Measurements from ENCODE around the gene DFFB. TPM values are rescaled to one million over a fixed set of nuclear protein-coding genes. Genes with fewer than 3 reads are reported as not detected.

DFFB gene
- total RNA-seq, 1 donor from 2014 or later: 8.5 TPM

GRCh38 chr1:3886691-3887090 lies 29.4 kb downstream of the DFFB start:
- DNase-seq (no peak), ATAC-seq (no peak)
- Histone ChIP-seq H3K36me3 (peaks cover 71% of the 10 kb centered on the region), H3K27me3 (no peaks in the 10 kb centered on the region), H3K9me3 (no peaks in the 10 kb centered on the region), H3K27ac (no peak overlapping the region), H3K4me1 (peaks cover 4% of the 10 kb centered on the region), H3K4me3 (no peak overlapping the region)
- TF ChIP-seq, protein P1, sequence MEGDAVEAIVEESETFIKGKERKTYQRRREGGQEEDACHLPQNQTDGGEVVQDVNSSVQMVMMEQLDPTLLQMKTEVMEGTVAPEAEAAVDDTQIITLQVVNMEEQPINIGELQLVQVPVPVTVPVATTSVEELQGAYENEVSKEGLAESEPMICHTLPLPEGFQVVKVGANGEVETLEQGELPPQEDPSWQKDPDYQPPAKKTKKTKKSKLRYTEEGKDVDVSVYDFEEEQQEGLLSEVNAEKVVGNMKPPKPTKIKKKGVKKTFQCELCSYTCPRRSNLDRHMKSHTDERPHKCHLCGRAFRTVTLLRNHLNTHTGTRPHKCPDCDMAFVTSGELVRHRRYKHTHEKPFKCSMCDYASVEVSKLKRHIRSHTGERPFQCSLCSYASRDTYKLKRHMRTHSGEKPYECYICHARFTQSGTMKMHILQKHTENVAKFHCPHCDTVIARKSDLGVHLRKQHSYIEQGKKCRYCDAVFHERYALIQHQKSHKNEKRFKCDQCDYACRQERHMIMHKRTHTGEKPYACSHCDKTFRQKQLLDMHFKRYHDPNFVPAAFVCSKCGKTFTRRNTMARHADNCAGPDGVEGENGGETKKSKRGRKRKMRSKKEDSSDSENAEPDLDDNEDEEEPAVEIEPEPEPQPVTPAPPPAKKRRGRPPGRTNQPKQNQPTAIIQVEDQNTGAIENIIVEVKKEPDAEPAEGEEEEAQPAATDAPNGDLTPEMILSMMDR (IDR thresholded peaks at IDR 0.05): no peak
- intact Hi-C loops (cut with DNase I): no loop called here

DNA sequence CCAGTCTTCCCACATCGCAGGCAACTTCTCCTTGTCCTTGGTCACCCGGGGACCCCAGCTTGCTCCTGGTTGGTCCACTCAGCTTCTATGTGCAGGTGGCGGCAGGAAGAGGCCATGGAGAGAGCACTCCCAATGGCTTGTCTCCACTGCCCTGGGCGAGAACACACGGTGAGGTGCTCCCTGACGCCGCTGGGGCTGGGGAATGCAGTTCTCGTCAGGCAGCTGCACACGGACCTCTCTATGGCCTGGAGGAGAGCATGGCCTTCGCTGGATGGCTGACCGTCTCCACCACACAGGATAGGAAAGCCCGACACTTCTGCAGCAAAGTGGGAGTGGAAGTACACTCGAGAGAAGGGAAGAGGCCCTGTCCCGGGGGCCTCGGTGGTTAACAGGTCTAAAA lies 31.0 kb downstream of the DFFB start:
- ATAC-seq (no peak), DNase-seq (no peak)
- intact Hi-C loops (cut with DNase I): no loop called here
- H3K27me3 ChIP-seq: no peaks in the 10 kb centered on the region
- no peak overlapping the region for H3K27ac ChIP-seq
- H3K4me3 ChIP-seq: no peak overlapping the region
- H3K4me1 ChIP-seq: peaks cover 4% of the 10 kb centered on the region
- peaks cover 71% of the 10 kb centered on the region for H3K36me3 ChIP-seq
- TF ChIP-seq, protein P1 (IDR thresholded peaks at IDR 0.05): no peak
- no peaks in the 10 kb centered on the region for H3K9me3 ChIP-seq

- peak; percentile 60 for ATAC-seq
- intact Hi-C loops (cut with DNase I): no loop called here
Observed at GRCh38 chr1:3889936-3890335, 32.7 kb downstream of the DFFB start.

DNA sequence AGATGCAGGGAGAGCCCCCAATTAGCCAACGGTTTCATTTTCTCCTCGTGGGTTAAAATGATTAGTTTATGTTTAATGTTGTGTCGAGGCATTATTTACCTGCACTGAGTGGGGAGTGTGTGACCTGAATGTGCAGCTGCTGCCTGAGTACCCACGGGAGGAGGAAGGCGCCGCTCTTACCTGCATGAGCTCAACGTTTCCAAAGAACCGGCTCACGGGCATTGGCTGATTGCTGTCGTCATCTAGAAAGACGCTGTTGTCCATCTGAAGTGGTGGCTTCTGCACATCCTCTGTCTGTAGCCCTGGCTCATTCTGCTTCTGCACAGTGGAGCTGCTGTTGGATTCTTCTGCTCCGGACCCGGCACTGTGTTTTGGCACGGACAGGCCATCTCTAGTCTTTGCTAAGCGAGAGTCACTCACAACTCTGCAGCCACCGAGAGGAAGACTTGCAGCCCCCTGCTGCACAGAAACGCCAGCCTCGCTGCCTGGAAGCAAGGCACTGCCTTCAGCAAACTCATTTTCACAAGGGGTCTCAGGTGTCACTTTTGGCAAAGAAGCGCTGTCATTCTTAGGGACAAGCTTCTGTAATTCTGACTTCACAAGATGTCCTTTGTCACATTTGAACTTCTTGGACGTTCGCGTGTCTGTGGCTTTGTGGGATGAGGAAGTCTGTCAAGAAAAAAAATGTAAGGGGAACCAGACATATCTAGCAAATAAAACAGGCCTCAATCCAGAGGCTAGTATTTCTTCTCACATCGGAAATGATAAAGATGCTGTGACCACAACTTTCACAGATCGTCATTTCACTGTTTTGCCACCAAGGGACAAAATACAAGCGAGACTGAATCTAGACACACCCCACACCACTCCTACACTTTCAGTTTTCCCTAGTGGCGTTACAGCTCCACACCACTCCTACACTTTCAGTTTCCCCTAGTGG lies 33.4 kb downstream of the DFFB start:
- ATAC-seq: peak; percentile 71
- Histone ChIP-seq H3K36me3 (peaks cover 63% of the 10 kb centered on the region), H3K27me3 (no peaks in the 10 kb centered on the region), H3K4me1 (peaks cover 4% of the 10 kb centered on the region), H3K27ac (peak overlapping the region; percentile 36), H3K9me3 (no peaks in the 10 kb centered on the region), H3K4me3 (no peak overlapping the region)
- intact Hi-C loops (cut with DNase I): no loop called here
- no peak for DNase-seq
- TF ChIP-seq, protein P1 (IDR thresholded peaks at IDR 0.05): no peak

More at GRCh38 chr1:3889936-3890335, 32.7 kb downstream of the DFFB start:
- Histone ChIP-seq H3K4me3 (no peak overlapping the region), H3K27me3 (no peaks in the 10 kb centered on the region), H3K4me1 (peaks cover 4% of the 10 kb centered on the region), H3K9me3 (no peaks in the 10 kb centered on the region), H3K36me3 (peaks cover 64% of the 10 kb centered on the region), H3K27ac (no peak overlapping the region)
- no peak for DNase-seq
- TF ChIP-seq, protein P1 (IDR thresholded peaks at IDR 0.05): no peak

DNA sequence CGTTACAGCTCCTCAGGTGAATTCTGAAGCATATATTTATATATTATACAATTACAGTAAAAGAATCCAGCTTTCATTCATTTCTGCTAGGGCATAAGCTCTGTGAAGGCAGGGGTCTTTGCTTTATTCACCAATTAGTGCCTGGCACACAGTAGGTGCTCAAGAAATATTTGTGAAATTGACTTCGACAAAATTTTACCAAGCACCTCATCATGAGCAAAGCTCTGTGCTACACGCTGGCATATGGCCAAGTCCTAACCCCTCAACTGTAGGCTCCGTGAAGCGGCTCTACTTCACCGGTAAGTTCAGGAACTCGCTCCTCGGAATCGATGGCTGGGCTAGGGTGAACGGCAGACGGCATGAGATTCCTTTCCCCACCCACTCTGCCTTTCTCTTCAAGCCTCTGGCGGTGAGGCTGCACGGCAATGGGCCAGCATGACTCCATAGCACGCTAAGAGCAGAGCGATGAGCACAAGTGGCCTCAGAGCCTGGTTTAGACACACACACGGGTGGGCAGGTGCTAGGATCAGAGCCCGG lies 34.1 kb downstream of the DFFB start:
- Histone ChIP-seq H3K27ac (peak overlapping the region; percentile 36), H3K4me1 (peaks cover 4% of the 10 kb centered on the region), H3K9me3 (no peaks in the 10 kb centered on the region), H3K4me3 (no peak overlapping the region), H3K36me3 (peaks cover 55% of the 10 kb centered on the region), H3K27me3 (no peaks in the 10 kb centered on the region)
- DNase-seq (no peak), ATAC-seq (no peak)
- TF ChIP-seq, protein P1 (IDR thresholded peaks at IDR 0.05): no peak
- intact Hi-C loops (cut with DNase I): no loop called here
